Caco-2 (cell line): ENCODE results near the gene MOXD1. TPM values are rescaled to one million over a fixed set of nuclear protein-coding genes. Genes with fewer than 3 reads are reported as not detected.

Source experiments
- BruUV-seq: library from RNA; stranded (reverse); fragments of 400-500 nt; replicated peaks from 2 replicates; lab custom pipeline; 2021; lab: Mats Ljungman, UMichigan
- CTCF ChIA-PET: fragments of 300-600 bp; sonication (Branson Sonifier 250); formaldehyde crosslinking; loops from one replicate; lab custom pipeline; 2022; ENCODE audit warnings: antibody characterized with exemption; lab: Charles Lee
- POLR2A ChIA-PET: fragments of 300-600 bp; sonication (Branson Sonifier 250); formaldehyde crosslinking; loops from one replicate; lab custom pipeline; 2022; ENCODE audit warnings: antibody characterized with exemption; lab: Charles Lee
- DNase-seq, 2 experiments: peaks; one replicate each; pipeline versions ENCODE4 v3.0.0 to v3.0.0-alpha.2; 2020 to 2022
- H3K27me3 ChIP-seq: replicated peaks from 2 replicates; pipeline ENCODE4 v1.6.0; 2011; ENCODE audit warnings: low read length; ENCODE audit not compliant: control insufficient read depth, insufficient read depth
- H3K36me3 ChIP-seq: 2 replicates; pipeline ENCODE4 v1.5.1; 2011; ENCODE audit warnings: low read length; ENCODE audit not compliant: control insufficient read depth, insufficient read depth
- H3K4me1 ChIP-seq: fragments of 250-450 bp; sonication (Bioruptor Pico); 2 replicates; pipeline ENCODE4 v1.5.1; 2020; ENCODE audit warnings: mild to moderate bottlenecking
- H3K4me3 ChIP-seq: 2 replicates; pipeline ENCODE4 v1.5.1; 2011; ENCODE audit warnings: low read depth, mild to moderate bottlenecking, control low read depth, low read length
- H3K9me3 ChIP-seq: fragments of 250-450 bp; sonication (Bioruptor Pico); 2 replicates; pipeline ENCODE4 v1.5.1; 2020; ENCODE audit warnings: mild to moderate bottlenecking, moderate library complexity
- H3K27ac Mint-ChIP-seq: one replicate; pipeline ENCODE4 v1.8.0; 2022; ENCODE audit warnings: mixed read lengths; ENCODE audit not compliant: unreplicated experiment
- H3K27me3 Mint-ChIP-seq: one replicate; pipeline ENCODE4 v1.8.0; 2022; ENCODE audit warnings: mixed read lengths; ENCODE audit not compliant: insufficient read depth, unreplicated experiment
- H3K36me3 Mint-ChIP-seq: one replicate; pipeline ENCODE4 v1.8.0; 2022; ENCODE audit warnings: mild to moderate bottlenecking, mixed read lengths; ENCODE audit not compliant: insufficient read depth, unreplicated experiment
- H3K4me1 Mint-ChIP-seq: one replicate; pipeline ENCODE4 v1.8.0; 2022; ENCODE audit warnings: low read depth, mixed read lengths; ENCODE audit not compliant: unreplicated experiment
- H3K4me3 Mint-ChIP-seq: one replicate; pipeline ENCODE4 v1.8.0; 2022; ENCODE audit warnings: mild to moderate bottlenecking, moderate library complexity, mixed read lengths; ENCODE audit not compliant: unreplicated experiment
- H3K9me3 Mint-ChIP-seq: one replicate; pipeline ENCODE4 v1.8.0; 2022; ENCODE audit warnings: mixed read lengths; ENCODE audit not compliant: unreplicated experiment
- CTCF ChIP-seq, 2 experiments: fragments of 200-600 bp in 1 of 2; IDR thresholded peaks; 1 replicate in 1 of 2; 2 replicates in 1 of 2; pipeline versions ENCODE4 v1.5.1 to v1.8.0; 2011 to 2022; ENCODE audit warnings: antibody characterized with exemption in 1 of 2, control low read depth in 1 of 2, inconsistent platforms in 1 of 2, low read depth in 1 of 2, low read length in 1 of 2, mild to moderate bottlenecking in 1 of 2, moderate library complexity in 1 of 2; ENCODE audit not compliant: insufficient read depth in 1 of 2, severe bottlenecking in 1 of 2, unreplicated experiment in 1 of 2
- intact Hi-C: fragments of 100-400 bp; cut with micrococcal nuclease; formaldehyde crosslinking; loops from one replicate; pipeline ENCODE4 v1.10.0; 2022; ENCODE audit not compliant: unreplicated experiment
- total RNA-seq: library from RNA; stranded (reverse); gene quantifications from 2 replicates; pipeline ENCODE4 v1.2.3, GENCODE V29; 2022

The MOXD1 gene
- total RNA-seq, 1 experiment from 2014 or later: 0.09 TPM

GRCh38 chr6:132405143-132405915, 4.1 kb upstream of the MOXD1 start:
- DNase-seq: no peak
- Mint-ChIP-seq H3K27me3 (peaks cover 26% of the 10 kb centered on the region), H3K27ac (no peak overlapping the region), H3K4me3 (no peak overlapping the region), H3K9me3 (no peaks in the 10 kb centered on the region), H3K4me1 (peaks cover 5% of the 10 kb centered on the region), H3K36me3 (no peaks in the 10 kb centered on the region)
- Histone ChIP-seq H3K9me3 (no peaks in the 10 kb centered on the region), H3K4me1 (no peaks in the 10 kb centered on the region), H3K27me3 (peaks cover 2% of the 10 kb centered on the region), H3K36me3 (no peaks in the 10 kb centered on the region), H3K4me3 (no peak overlapping the region)
- no peak for TF ChIP-seq CTCF (IDR thresholded peaks at IDR 0.05; ENCODE audit: insufficient read depth in 1 of 2, low read depth in 1 of 2, low read length in 1 of 2, severe bottlenecking in 1 of 2, unreplicated experiment in 1 of 2)
- BruUV-seq: no TSS peak
- intact Hi-C loops: no loop called here
- ChIA-PET POLR2A (no interaction called here), CTCF (no interaction called here)

GRCh38 chr6:132404736-132405135, 3.5 kb upstream of the MOXD1 start:
- peaks cover 5% of the 10 kb centered on the region for H3K4me1 Mint-ChIP-seq
- no peaks in the 10 kb centered on the region for H3K9me3 ChIP-seq
- no peak overlapping the region for H3K4me3 Mint-ChIP-seq
- H3K4me1 ChIP-seq: no peaks in the 10 kb centered on the region
- no peaks in the 10 kb centered on the region for H3K36me3 Mint-ChIP-seq
- no peaks in the 10 kb centered on the region for H3K36me3 ChIP-seq
- no peak overlapping the region for H3K27ac Mint-ChIP-seq
- DNase-seq: no peak
- CTCF ChIA-PET: no interaction called here
- peaks cover 26% of the 10 kb centered on the region for H3K27me3 Mint-ChIP-seq
- TF ChIP-seq CTCF (IDR thresholded peaks at IDR 0.05; ENCODE audit: insufficient read depth in 1 of 2, low read depth in 1 of 2, low read length in 1 of 2, severe bottlenecking in 1 of 2, unreplicated experiment in 1 of 2): no peak
- no peak overlapping the region for H3K4me3 ChIP-seq
- intact Hi-C loops: no loop called here
- BruUV-seq: no TSS peak
- peaks cover 2% of the 10 kb centered on the region for H3K27me3 ChIP-seq
- no peaks in the 10 kb centered on the region for H3K9me3 Mint-ChIP-seq
- POLR2A ChIA-PET: no interaction called here

- Mint-ChIP-seq H3K27me3 (peaks cover 26% of the 10 kb centered on the region), H3K4me1 (peaks cover 5% of the 10 kb centered on the region), H3K4me3 (no peak overlapping the region), H3K36me3 (no peaks in the 10 kb centered on the region), H3K27ac (no peak overlapping the region), H3K9me3 (no peaks in the 10 kb centered on the region)
- H3K27me3 ChIP-seq: peaks cover 2% of the 10 kb centered on the region
- no peak for DNase-seq
- no peaks in the 10 kb centered on the region for H3K4me1 ChIP-seq
- no peaks in the 10 kb centered on the region for H3K36me3 ChIP-seq
- no peaks in the 10 kb centered on the region for H3K9me3 ChIP-seq
- TF ChIP-seq CTCF (IDR thresholded peaks at IDR 0.05; ENCODE audit: insufficient read depth in 1 of 2, low read depth in 1 of 2, low read length in 1 of 2, severe bottlenecking in 1 of 2, unreplicated experiment in 1 of 2): no peak
- intact Hi-C loops: no loop called here
- POLR2A ChIA-PET: no interaction called here
- BruUV-seq: no TSS peak
- H3K4me3 ChIP-seq: no peak overlapping the region
- CTCF ChIA-PET: no interaction called here
Measured at GRCh38 chr6:132404330-132404729, 3.1 kb upstream of the MOXD1 start.
